K562 (cell line): Measurements from ENCODE around the gene FNBP1. TPM values are rescaled to one million over a fixed set of nuclear protein-coding genes. Genes with fewer than 3 reads are reported as not detected.

Experiments
- ATAC-seq: fragments of 200-7000 bp; cut with Tn5 transposase; 3 replicates; pipeline ENCODE4 v1.9.1; 2020; ENCODE audit warnings: moderate library complexity
- BruUV-seq: library from RNA; stranded (reverse); fragments of 400-500 nt; replicated peaks from 2 replicates; lab custom pipeline; 2021; lab: Mats Ljungman, UMichigan
- CTCF ChIA-PET: fragments of 300-600 bp; formaldehyde crosslinking; extraction: SDS; loops from one replicate; lab custom pipeline; 2021; ENCODE audit warnings: low intra/inter-chr PET ratio; lab: Yijun Ruan, JAX
- POLR2A ChIA-PET: fragments of 300-600, 350-650 bp; sonication (Branson Sonifier 250); formaldehyde crosslinking; extraction: SDS; loops from one replicate; lab custom pipeline; 2021; ENCODE audit warnings: antibody characterized with exemption, inconsistent platforms; lab: Yijun Ruan, JAX
- DNase-seq, 4 experiments: peaks; one replicate each; pipeline versions ENCODE4 v3.0.0 to v3.0.0-alpha.2; 2011 to 2018; ENCODE audit warnings: low spot score in 3 of 4, mixed read lengths in 3 of 4; ENCODE audit errors: extremely low read depth in 1 of 4
- FAIRE-seq: peaks from 2 replicates; lab custom pipeline; 2011; peaks lifted over from hg19 to GRCh38; lab: Jason Lieb, UNC
- H2AFZ ChIP-seq: 2 replicates; pipeline ENCODE4 v1.6.0; 2011; ENCODE audit warnings: low read depth, low read length, control low read depth, inconsistent platforms
- H3K27ac ChIP-seq: fragments of 200-600 bp; 3 replicates; pipeline ENCODE4 v1.8.0; 2011; ENCODE audit warnings: low read depth, mild to moderate bottlenecking, control low read depth, inconsistent platforms, low read length, moderate library complexity, mixed read lengths; ENCODE audit errors: extremely low read depth
- H3K27me3 ChIP-seq, 2 experiments: fragments of 300-600 bp in 1 of 2; 2 replicates in 1 of 2; 3 replicates in 1 of 2; pipeline versions ENCODE4 v1.6.0 to v1.8.0; 2011; ENCODE audit warnings: inconsistent platforms in 2 of 2, low read length in 2 of 2, mild to moderate bottlenecking in 1 of 2, mixed read lengths in 1 of 2, moderate library complexity in 1 of 2; ENCODE audit not compliant: control insufficient read depth in 2 of 2, insufficient read depth in 2 of 2
- H3K36me3 ChIP-seq: fragments of 300-600 bp; 3 replicates; pipeline ENCODE4 v1.8.0; 2011; ENCODE audit warnings: mild to moderate bottlenecking, low read length, inconsistent platforms; ENCODE audit not compliant: control insufficient read depth, insufficient read depth
- H3K4me1 ChIP-seq, 2 experiments: fragments of 200-600 bp in 1 of 2; replicated peaks in 1 of 2; 2 replicates in 1 of 2; 3 replicates in 1 of 2; pipeline versions ENCODE4 v1.5.1 to v1.8.0; 2011; ENCODE audit warnings: inconsistent platforms in 2 of 2, low read length in 2 of 2, mild to moderate bottlenecking in 1 of 2, mixed read lengths in 1 of 2, moderate library complexity in 1 of 2; ENCODE audit not compliant: control insufficient read depth in 2 of 2, insufficient read depth in 2 of 2
- H3K4me2 ChIP-seq: 2 replicates; pipeline ENCODE4 v1.6.1; 2011; ENCODE audit warnings: low read length, control low read depth, inconsistent platforms, mixed read lengths; ENCODE audit not compliant: insufficient read depth
- H3K4me3 ChIP-seq: fragments of 200-600 bp; sonication (generic), shearing (Covaris generic); 2 replicates; pipeline ENCODE4 v1.5.1; 2016; ENCODE audit warnings: control low read depth, inconsistent platforms
- H3K79me2 ChIP-seq: fragments of 200-600 bp; 3 replicates; pipeline ENCODE4 v1.8.0; 2011; ENCODE audit warnings: low read length, inconsistent platforms; ENCODE audit not compliant: control insufficient read depth, insufficient read depth
- H3K9ac ChIP-seq, 2 experiments: 2 replicates each; pipeline versions ENCODE4 v1.6.0 to v1.6.1; 2011; ENCODE audit warnings: low read depth in 2 of 2, low read length in 2 of 2, control low read depth in 1 of 2, inconsistent platforms in 1 of 2, mild to moderate bottlenecking in 1 of 2, mixed read lengths in 1 of 2; ENCODE audit not compliant: insufficient read depth in 1 of 2
- H3K9me1 ChIP-seq: one replicate; pipeline ENCODE4 v1.6.0; 2011; ENCODE audit warnings: inconsistent platforms, mild to moderate bottlenecking, low read length, moderate library complexity; ENCODE audit not compliant: control insufficient read depth, insufficient read depth
- H3K9me3 ChIP-seq: replicated peaks from 2 replicates; pipeline ENCODE4 v1.5.1; 2011; ENCODE audit warnings: low read depth, low read length, inconsistent platforms; ENCODE audit not compliant: control insufficient read depth, insufficient read depth
- H4K20me1 ChIP-seq: replicated peaks from 2 replicates; pipeline ENCODE4 v1.6.1; 2011; ENCODE audit warnings: low read length, inconsistent platforms, mixed read lengths; ENCODE audit not compliant: control insufficient read depth, insufficient read depth
- CBX5 ChIP-seq: IDR thresholded peaks from 2 replicates; pipeline ENCODE4 v1.6.1; 2014; ENCODE audit warnings: low read depth, borderline replicate concordance
- DNMT1 ChIP-seq: fragments of 450-650 bp; IDR thresholded peaks from 2 replicates; pipeline ENCODE4 v1.6.1; 2016; ENCODE audit warnings: antibody characterized with exemption, mild to moderate bottlenecking
- GATAD2B ChIP-seq: fragments of 450-650 bp; IDR thresholded peaks from 2 replicates; pipeline ENCODE4 v1.6.1; 2017; ENCODE audit warnings: mild to moderate bottlenecking, borderline replicate concordance
- MCM2 ChIP-seq: fragments of 450-650 bp; IDR thresholded peaks from 2 replicates; pipeline ENCODE4 v1.6.1; 2017; ENCODE audit warnings: low read depth, mild to moderate bottlenecking
- NFE2 ChIP-seq: IDR thresholded peaks from 2 replicates; pipeline ENCODE4 v1.6.1; 2014; ENCODE audit warnings: antibody characterized with exemption, low read depth
- PRDM10 ChIP-seq: fragments of 450-650 bp; IDR thresholded peaks from 2 replicates; pipeline ENCODE4 v1.6.1; 2018; ENCODE audit not compliant: partially characterized antibody
- PTBP1 ChIP-seq: fragments of 200-400 bp; formaldehyde crosslinking; IDR thresholded peaks from 2 replicates; pipeline ENCODE4 v1.6.1; 2017; ENCODE audit warnings: low read depth, low read length
- TBP ChIP-seq: optimal IDR thresholded peaks from 2 replicates; pipeline ENCODE3; 2011; ENCODE audit warnings: low read depth, low read length, improper control_type of control experiment
- in situ Hi-C: fragments of 300-500 bp; cut with MboI; formaldehyde crosslinking; loops from 4 replicates; pipeline ENCODE4 v1.15.0; 2018; ENCODE audit warnings: inconsistent platforms, mixed read lengths
- intact Hi-C: fragments of 100-400 bp; cut with micrococcal nuclease; formaldehyde crosslinking; loops from 2 replicates; pipeline ENCODE4 v1.14.2; 2022
- polyA plus RNA-seq, 8 experiments: library from polyadenylated mRNA; depleted of rRNA in 4 of 8; stranded (reverse) in 5 of 8; unstranded in 3 of 8; fragments of >200 nt; fragmentation: Nextera tagmentation in 2 of 8; fragmentation: Illumina TruSeq in 1 of 8; extraction: Ambion mirVana in 2 of 8; extraction: Trizol in 1 of 8; gene quantifications; 2 replicates each; pipeline versions ENCODE4 v1.2.1 to v1.2.3, GENCODE V29; 2011 to 2014; ENCODE audit warnings: inconsistent platforms in 1 of 8, missing spikeins in 1 of 8
- total RNA-seq, 7 experiments: library from RNA; depleted of rRNA in 6 of 7; stranded (reverse); fragments of >200 nt in 6 of 7; fragmentation: Illumina TruSeq in 2 of 7; extraction: Trizol in 2 of 7; gene quantifications; 2 replicates each; pipeline versions ENCODE4 v1.2.1 to v1.2.3, GENCODE V29; 2011 to 2021; ENCODE audit warnings: low replicate concordance in 1 of 7
- TF ChIP-seq, protein P1 (sequence below): IDR thresholded peaks from 2 replicates; pipeline ENCODE4 v1.6.1; 2014; ENCODE audit warnings: antibody characterized with exemption
- TF ChIP-seq, protein P2 (sequence below): fragments of 450-650 bp; IDR thresholded peaks from 2 replicates; pipeline ENCODE4 v1.6.1; 2016; ENCODE audit warnings: low read depth

FNBP1 gene
- total and polyA plus RNA-seq, 9 of the 15 experiments (the other 6 are each of a cell fraction or from before 2014, with no cell fraction given) = 1.8 to 14.9 (median 7.6) TPM

- intact Hi-C loops (loop anchor here (5.0 kb wide), 2 partner anchors 45 to 165 kb away; no protein-coding TSS in a partner anchor), in situ Hi-C loops (no loop called here)
- H3K9ac ChIP-seq = no peak overlapping the region
- ChIA-PET POLR2A (interaction anchor here (0.9 kb wide), 1 partner anchor 17 kb away, joined by 4 read pairs; no protein-coding TSS in a partner anchor), CTCF (interaction anchor here (0.6 kb wide), 1 partner anchor 22 kb away, joined by 3 read pairs; no protein-coding TSS in a partner anchor)
- no peak for ATAC-seq
- H3K79me2 ChIP-seq = peaks cover 36% of the 10 kb centered on the region
- FAIRE-seq = no peak
- H4K20me1 ChIP-seq = no peaks in the 10 kb centered on the region
- peaks cover 4% of the 10 kb centered on the region for H3K9me1 ChIP-seq
- DNase-seq = peak in 1 of 4 experiments; percentile 5
- BruUV-seq = no TSS peak
- H3K4me2 ChIP-seq = no peak overlapping the region
- H3K27ac ChIP-seq = no peak overlapping the region
- H3K4me1 ChIP-seq = peaks cover 8 to 21% of the 10 kb centered on the region in 2 experiments; a peak in 4 of 5 replicates
- H2AFZ ChIP-seq = no peak overlapping the region
- H3K36me3 ChIP-seq = no peaks in the 10 kb centered on the region
- no peaks in the 10 kb centered on the region for H3K9me3 ChIP-seq
- H3K27me3 ChIP-seq = no peaks in the 10 kb centered on the region
- no peak overlapping the region for H3K4me3 ChIP-seq
- TF ChIP-seq PTBP1 (no peak), PRDM10 (peak; percentile 72), TBP (no peak), MCM2 (no peak), GATAD2B (no peak), NFE2 (0 out of 2 replicates have a peak, but pooled peaks have one; percentile 12), DNMT1 (no peak), CBX5 (no peak)
- TF ChIP-seq, protein P1, sequence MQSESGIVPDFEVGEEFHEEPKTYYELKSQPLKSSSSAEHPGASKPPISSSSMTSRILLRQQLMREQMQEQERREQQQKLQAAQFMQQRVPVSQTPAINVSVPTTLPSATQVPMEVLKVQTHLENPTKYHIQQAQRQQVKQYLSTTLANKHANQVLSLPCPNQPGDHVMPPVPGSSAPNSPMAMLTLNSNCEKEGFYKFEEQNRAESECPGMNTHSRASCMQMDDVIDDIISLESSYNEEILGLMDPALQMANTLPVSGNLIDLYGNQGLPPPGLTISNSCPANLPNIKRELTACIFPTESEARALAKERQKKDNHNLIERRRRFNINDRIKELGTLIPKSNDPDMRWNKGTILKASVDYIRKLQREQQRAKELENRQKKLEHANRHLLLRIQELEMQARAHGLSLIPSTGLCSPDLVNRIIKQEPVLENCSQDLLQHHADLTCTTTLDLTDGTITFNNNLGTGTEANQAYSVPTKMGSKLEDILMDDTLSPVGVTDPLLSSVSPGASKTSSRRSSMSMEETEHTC = no peak
- TF ChIP-seq, protein P2, sequence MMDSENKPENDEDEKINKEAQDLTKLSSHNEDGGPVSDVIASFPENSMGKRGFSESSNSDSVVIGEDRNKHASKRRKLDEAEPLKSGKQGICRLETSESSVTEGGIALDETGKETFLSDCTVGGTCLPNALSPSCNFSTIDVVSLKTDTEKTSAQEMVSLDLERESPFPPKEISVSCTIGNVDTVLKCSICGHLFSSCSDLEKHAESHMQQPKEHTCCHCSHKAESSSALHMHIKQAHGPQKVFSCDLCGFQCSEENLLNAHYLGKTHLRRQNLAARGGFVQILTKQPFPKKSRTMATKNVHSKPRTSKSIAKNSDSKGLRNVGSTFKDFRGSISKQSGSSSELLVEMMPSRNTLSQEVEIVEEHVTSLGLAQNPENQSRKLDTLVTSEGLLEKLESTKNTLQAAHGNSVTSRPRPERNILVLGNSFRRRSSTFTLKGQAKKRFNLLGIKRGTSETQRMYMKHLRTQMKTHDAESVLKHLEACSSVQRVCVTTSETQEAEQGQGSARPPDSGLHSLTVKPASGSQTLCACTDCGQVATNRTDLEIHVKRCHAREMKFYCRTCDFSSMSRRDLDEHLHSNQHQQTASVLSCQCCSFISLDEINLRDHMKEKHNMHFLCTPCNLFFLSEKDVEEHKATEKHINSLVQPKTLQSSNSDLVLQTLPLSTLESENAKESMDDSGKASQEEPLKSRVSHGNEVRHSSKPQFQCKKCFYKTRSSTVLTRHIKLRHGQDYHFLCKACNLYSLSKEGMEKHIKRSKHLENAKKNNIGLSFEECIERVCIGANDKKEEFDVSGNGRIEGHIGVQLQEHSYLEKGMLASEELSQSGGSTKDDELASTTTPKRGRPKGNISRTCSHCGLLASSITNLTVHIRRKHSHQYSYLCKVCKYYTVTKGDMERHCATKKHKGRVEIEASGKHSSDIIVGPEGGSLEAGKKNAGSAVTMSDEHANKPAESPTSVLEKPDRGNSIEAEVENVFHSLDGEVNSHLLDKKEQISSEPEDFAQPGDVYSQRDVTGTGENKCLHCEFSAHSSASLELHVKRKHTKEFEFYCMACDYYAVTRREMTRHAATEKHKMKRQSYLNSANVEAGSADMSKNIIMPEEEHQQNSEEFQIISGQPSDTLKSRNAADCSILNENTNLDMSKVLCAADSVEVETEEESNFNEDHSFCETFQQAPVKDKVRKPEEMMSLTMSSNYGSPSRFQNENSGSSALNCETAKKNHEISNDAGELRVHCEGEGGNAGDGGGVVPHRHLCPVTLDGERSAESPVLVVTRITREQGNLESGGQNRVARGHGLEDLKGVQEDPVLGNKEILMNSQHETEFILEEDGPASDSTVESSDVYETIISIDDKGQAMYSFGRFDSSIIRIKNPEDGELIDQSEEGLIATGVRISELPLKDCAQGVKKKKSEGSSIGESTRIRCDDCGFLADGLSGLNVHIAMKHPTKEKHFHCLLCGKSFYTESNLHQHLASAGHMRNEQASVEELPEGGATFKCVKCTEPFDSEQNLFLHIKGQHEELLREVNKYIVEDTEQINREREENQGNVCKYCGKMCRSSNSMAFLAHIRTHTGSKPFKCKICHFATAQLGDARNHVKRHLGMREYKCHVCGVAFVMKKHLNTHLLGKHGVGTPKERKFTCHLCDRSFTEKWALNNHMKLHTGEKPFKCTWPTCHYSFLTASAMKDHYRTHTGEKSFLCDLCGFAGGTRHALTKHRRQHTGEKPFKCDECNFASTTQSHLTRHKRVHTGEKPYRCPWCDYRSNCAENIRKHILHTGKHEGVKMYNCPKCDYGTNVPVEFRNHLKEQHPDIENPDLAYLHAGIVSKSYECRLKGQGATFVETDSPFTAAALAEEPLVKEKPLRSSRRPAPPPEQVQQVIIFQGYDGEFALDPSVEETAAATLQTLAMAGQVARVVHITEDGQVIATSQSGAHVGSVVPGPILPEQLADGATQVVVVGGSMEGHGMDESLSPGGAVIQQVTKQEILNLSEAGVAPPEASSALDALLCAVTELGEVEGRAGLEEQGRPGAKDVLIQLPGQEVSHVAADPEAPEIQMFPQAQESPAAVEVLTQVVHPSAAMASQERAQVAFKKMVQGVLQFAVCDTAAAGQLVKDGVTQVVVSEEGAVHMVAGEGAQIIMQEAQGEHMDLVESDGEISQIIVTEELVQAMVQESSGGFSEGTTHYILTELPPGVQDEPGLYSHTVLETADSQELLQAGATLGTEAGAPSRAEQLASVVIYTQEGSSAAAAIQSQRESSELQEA = no peak
Observed at GRCh38 chr9:130051855-130052254, 8.9 kb upstream of the FNBP1 start.
